ENCODE measurements around the gene ANKS1A.
"Not testable (repeated sequence)": the region's sequence is repeated elsewhere in the genome, so short reads cannot be mapped to it uniquely, and the experiment has no call there.

The ANKS1A gene

GRCh38 chr6:34877869-34878485 lies 11.1 kb upstream of the ANKS1A start:
- Histone ChIP-seq H4K20me1 (ENCODE audit: insufficient read depth, low read length, poor library complexity, severe bottlenecking) (no peaks in the 10 kb centered on the region), H3K9me2 (replicated peaks; ENCODE audit: low read depth, low read length) (no peaks in the 10 kb centered on the region), H3K36me3 (ENCODE audit: insufficient read depth, low read length) (peaks cover 68% of the 10 kb centered on the region; the same call in 1 of the 2 replicates), H3K27me3 (ENCODE audit: insufficient read depth, low read length, poor library complexity, severe bottlenecking) (no peaks in the 10 kb centered on the region), H3K9me3 (ENCODE audit: insufficient read depth, low read depth, low read length) (no peaks in the 10 kb centered on the region), H3K4me3 (ENCODE audit: low read length, poor library complexity, severe bottlenecking) (no peak overlapping the region), H3K4me2 (ENCODE audit: low read depth, low read length, poor library complexity, severe bottlenecking) (no peak overlapping the region), H3K79me2 (ENCODE audit: insufficient read depth, low read length) (peaks cover 3% of the 10 kb centered on the region; the same call in 1 of the 2 replicates), H3K9ac (ENCODE audit: low read depth, low read length, poor library complexity, severe bottlenecking) (no peak overlapping the region), H3F3A (ENCODE audit: low read depth) (peaks cover 3% of the 10 kb centered on the region; the same call in 1 of the 2 replicates), H3K4me1 (ENCODE audit: insufficient read depth, low read length, poor library complexity, severe bottlenecking) (peaks cover 2% of the 10 kb centered on the region), H2AFZ (ENCODE audit: low read length) (no peak overlapping the region)
- no peak for TF ChIP-seq CTCF (conservative IDR thresholded peaks at IDR 0.05; ENCODE audit: low read length)
- no peak for TF ChIP-seq EZH2phosphoT487 (IDR thresholded peaks at IDR 0.05; ENCODE audit: borderline replicate concordance)

- not testable (repeated sequence) for H3K4me3 ChIP-seq (ENCODE audit: low read length, poor library complexity, severe bottlenecking); H2AFZ ChIP-seq (ENCODE audit: low read length); H3K4me2 ChIP-seq (ENCODE audit: low read depth, low read length, poor library complexity, severe bottlenecking); H3K9me2 ChIP-seq (replicated peaks; ENCODE audit: low read depth, low read length); H3K27me3 ChIP-seq (ENCODE audit: insufficient read depth, low read length, poor library complexity, severe bottlenecking); H3K9ac ChIP-seq (ENCODE audit: low read depth, low read length, poor library complexity, severe bottlenecking); H4K20me1 ChIP-seq (ENCODE audit: insufficient read depth, low read length, poor library complexity, severe bottlenecking); H3F3A ChIP-seq (ENCODE audit: low read depth); H3K9me3 ChIP-seq (ENCODE audit: insufficient read depth, low read depth, low read length)
- Histone ChIP-seq H3K4me1 (ENCODE audit: insufficient read depth, low read length, poor library complexity, severe bottlenecking) (peaks cover 13% of the 10 kb centered on the region), H3K36me3 (ENCODE audit: insufficient read depth, low read length) (peaks cover 16% of the 10 kb centered on the region; the same call in 1 of the 2 replicates), H3K79me2 (ENCODE audit: insufficient read depth, low read length) (peaks cover 55% of the 10 kb centered on the region)
Observed at GRCh38 chr6:34884073-34884472, 5.0 kb upstream of the ANKS1A start.

- peaks cover 14% of the 10 kb centered on the region for H3K4me1 ChIP-seq (ENCODE audit: insufficient read depth, low read length, poor library complexity, severe bottlenecking)
- no peak overlapping the region for H3K9ac ChIP-seq (ENCODE audit: low read depth, low read length, poor library complexity, severe bottlenecking)
- H3K36me3 ChIP-seq (ENCODE audit: insufficient read depth, low read length): peaks cover 9% of the 10 kb centered on the region; the same call in 1 of the 2 replicates
- H2AFZ ChIP-seq (ENCODE audit: low read length): no peak overlapping the region
- peak overlapping the region; percentile 80 for H3K4me2 ChIP-seq (ENCODE audit: low read depth, low read length, poor library complexity, severe bottlenecking)
- H3K4me3 ChIP-seq (ENCODE audit: low read length, poor library complexity, severe bottlenecking): peak overlapping the region; percentile 21
- H3K9me2 ChIP-seq (replicated peaks; ENCODE audit: low read depth, low read length): no peaks in the 10 kb centered on the region
- peaks cover 64% of the 10 kb centered on the region for H3K79me2 ChIP-seq (ENCODE audit: insufficient read depth, low read length)
- H3K27me3 ChIP-seq (ENCODE audit: insufficient read depth, low read length, poor library complexity, severe bottlenecking): no peaks in the 10 kb centered on the region
- no peaks in the 10 kb centered on the region for H3K9me3 ChIP-seq (ENCODE audit: insufficient read depth, low read depth, low read length)
- H3F3A ChIP-seq (ENCODE audit: low read depth): peaks cover 3% of the 10 kb centered on the region; the same call in 1 of the 2 replicates
- TF ChIP-seq CTCF (conservative IDR thresholded peaks at IDR 0.05; ENCODE audit: low read length) (no peak), EZH2phosphoT487 (IDR thresholded peaks at IDR 0.05; ENCODE audit: borderline replicate concordance) (no peak)
- peaks cover 5% of the 10 kb centered on the region for H4K20me1 ChIP-seq (ENCODE audit: insufficient read depth, low read length, poor library complexity, severe bottlenecking)
Observed at GRCh38 chr6:34884996-34885395, 4.1 kb upstream of the ANKS1A start.

- peaks cover 73% of the 10 kb centered on the region for H3K79me2 ChIP-seq (ENCODE audit: insufficient read depth, low read length)
- H3K4me3 ChIP-seq (ENCODE audit: low read length, poor library complexity, severe bottlenecking); H3K27me3 ChIP-seq (ENCODE audit: insufficient read depth, low read length, poor library complexity, severe bottlenecking); H3K36me3 ChIP-seq (ENCODE audit: insufficient read depth, low read length); H3F3A ChIP-seq (ENCODE audit: low read depth); H2AFZ ChIP-seq (ENCODE audit: low read length); H3K9ac ChIP-seq (ENCODE audit: low read depth, low read length, poor library complexity, severe bottlenecking); H3K9me3 ChIP-seq (ENCODE audit: insufficient read depth, low read depth, low read length); H4K20me1 ChIP-seq (ENCODE audit: insufficient read depth, low read length, poor library complexity, severe bottlenecking); H3K9me2 ChIP-seq (replicated peaks; ENCODE audit: low read depth, low read length): not testable (repeated sequence)
- H3K4me1 ChIP-seq (ENCODE audit: insufficient read depth, low read length, poor library complexity, severe bottlenecking): peaks cover 22% of the 10 kb centered on the region
- peak overlapping the region; percentile 80 for H3K4me2 ChIP-seq (ENCODE audit: low read depth, low read length, poor library complexity, severe bottlenecking)
Observed at GRCh38 chr6:34885837-34886236, 3.2 kb upstream of the ANKS1A start.

Measured in Loucy (cell line).